Left renal cortex interstitium (tissue), 4 donors: ENCODE data around the gene HTRA1. TPM values are rescaled to one million over a fixed set of nuclear protein-coding genes. Genes with fewer than 3 reads are reported as not detected.

ENCODE experiments used
- DNase-seq, 4 donors: peaks; one replicate each; pipeline ENCODE4 v3.0.0-alpha.2; 2013; ENCODE audit warnings: low read depth in 4 of 4, low spot score in 2 of 4, missing footprints in 1 of 4
- polyA plus RNA-seq, 4 donors: library from polyadenylated mRNA; unstranded; fragments of 120-200 nt; gene quantifications; one replicate each; pipeline ENCODE4 v1.2.1, GENCODE V29; 2013; ENCODE audit not compliant: insufficient read length in 4 of 4

The HTRA1 gene
- polyA plus RNA-seq, 4 donors, result 149 to 198 (median 175) TPM

GRCh38 chr10:122493761-122494160 lies 32.4 kb downstream of the HTRA1 start:
- no peak for DNase-seq

- no peak for DNase-seq
Observed at GRCh38 chr10:122494173-122494820, 32.9 kb downstream of the HTRA1 start.

DNA sequence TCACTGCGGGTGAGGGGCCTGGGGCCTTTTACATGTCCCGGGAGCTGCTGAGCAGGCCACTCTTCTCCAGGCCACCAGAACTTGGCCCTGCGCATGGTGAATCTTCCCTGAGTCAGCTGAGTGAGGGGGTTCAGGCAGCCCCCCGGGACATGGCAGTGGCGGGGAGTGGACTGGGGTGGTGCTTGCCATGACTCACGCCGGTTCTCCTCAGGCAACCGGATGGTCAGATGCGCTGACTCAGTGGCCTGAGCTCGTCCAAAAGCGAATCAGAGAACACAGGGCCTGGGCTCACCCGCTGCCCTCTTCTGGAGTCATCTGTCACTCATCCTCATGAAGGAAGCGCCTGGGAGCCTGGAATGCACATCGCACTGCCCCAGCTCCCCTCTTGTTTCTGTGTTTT lies 33.5 kb downstream of the HTRA1 start:
- no peak for DNase-seq

DNA sequence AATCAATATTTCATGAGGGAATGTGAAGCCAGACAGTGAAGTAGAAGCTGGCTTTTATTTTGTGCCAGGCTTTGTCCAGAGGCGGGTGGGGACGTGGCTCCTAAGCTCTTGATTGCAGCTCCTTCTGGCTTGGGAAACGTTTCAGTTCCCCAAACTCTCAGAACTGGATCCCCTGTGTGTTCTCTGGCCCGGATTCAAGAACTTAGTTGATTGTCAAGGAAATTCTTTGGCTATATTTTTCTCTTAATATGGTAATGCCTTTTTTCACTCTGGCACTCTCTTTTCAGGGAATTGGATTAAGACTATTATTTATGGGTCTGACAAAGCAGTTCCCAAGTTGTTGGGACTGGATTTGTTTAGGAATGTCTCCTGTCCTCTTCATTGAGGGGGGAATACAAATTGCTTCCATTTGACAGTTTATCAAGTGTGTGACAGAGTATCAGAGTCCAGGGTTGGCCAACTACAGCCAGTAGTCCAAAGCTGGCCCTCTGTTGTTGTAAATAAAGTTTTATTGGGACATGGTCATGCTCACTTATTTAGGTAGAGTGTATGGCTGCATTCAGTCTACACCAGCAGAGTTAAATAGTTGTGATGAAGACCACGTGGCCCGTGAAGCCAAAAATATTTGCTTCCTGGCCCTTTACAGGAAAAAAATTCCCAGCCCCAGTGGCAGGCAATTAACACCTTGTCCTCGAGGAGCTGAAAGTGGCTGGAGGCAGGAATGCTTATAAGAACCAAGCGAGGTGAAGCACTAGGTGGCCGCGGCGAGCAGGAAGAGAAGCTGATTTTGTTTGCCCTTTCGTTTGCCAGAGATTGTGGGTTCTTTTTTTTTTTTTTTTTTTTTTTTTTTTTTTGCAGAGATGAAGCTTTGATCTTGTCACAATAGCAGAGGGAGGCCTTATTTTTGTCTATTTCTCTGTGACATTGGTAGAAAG lies 34.3 kb downstream of the HTRA1 start:
- no peak for DNase-seq

DNA sequence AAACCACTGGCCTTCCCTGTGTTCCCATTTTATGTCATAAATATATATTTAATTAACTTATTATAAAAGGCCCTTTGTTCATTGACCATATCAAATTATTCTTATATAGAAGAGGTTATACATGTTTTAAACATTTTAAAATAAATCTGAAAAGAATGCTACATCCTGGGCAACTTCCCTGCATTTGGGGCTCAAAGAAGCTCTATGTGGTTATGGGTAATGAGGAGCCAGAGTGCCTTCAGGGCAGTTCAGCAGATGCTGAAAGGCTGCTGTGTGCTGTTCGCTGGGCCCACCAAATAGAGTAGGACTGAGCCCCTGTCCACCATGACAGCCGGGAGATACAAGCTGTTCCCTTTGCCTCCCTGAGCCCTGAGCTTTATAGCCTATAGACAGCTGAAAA lies 35.9 kb downstream of the HTRA1 start:
- no peak for DNase-seq

DNA sequence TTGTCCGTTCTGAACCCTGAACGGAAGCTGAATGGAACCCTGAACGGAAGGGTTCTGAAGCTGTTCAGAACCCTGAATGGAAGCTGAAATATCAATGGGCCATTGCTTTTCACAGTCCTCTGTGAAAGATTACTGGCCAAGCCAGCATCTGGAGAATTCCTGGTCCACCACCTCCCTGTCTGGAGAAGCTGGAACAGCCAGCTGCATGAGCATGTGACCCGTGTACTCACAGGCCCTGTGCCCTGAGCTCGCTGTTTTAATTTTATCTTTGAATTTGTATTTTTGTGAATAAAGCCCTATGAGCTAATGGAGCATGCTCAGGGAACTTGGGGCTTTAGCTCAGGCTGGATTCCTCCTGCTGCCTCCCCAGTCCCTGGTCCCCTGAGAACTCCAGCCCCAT lies 37.2 kb downstream of the HTRA1 start:
- no peak for DNase-seq

GRCh38 chr10:122499012-122499411 lies 37.7 kb downstream of the HTRA1 start:
- no peak for DNase-seq

- DNase-seq, result no peak
Observed at GRCh38 chr10:122499491-122499941, 38.2 kb downstream of the HTRA1 start.

- DNase-seq, result no peak
Observed at GRCh38 chr10:122500194-122500593, 38.8 kb downstream of the HTRA1 start.

DNA sequence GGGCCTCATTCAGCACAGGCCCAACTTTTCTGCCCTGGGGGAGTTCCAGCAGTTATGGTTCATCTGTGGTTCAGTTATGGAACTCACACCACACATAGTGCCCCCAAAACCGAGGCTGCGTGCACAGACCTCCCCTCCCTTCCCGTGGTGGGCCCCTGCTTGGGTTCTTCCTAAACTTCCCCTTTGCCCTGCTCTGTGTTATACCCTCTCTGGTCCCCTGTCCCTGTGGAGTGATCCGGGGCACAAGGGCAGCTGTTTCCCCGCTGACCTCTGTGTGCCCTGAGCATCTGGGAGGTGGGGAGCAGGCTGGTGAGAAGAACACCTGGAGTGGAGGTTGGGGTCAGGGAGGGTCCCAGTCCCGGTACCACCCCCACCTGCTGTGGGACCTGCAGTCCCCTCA lies 39.4 kb downstream of the HTRA1 start:
- DNase-seq, result no peak

GRCh38 chr10:122503012-122503411 lies 41.7 kb downstream of the HTRA1 start:
- no peak for DNase-seq

- DNase-seq, result no peak
Observed at GRCh38 chr10:122503886-122504609, 42.7 kb downstream of the HTRA1 start.

DNA sequence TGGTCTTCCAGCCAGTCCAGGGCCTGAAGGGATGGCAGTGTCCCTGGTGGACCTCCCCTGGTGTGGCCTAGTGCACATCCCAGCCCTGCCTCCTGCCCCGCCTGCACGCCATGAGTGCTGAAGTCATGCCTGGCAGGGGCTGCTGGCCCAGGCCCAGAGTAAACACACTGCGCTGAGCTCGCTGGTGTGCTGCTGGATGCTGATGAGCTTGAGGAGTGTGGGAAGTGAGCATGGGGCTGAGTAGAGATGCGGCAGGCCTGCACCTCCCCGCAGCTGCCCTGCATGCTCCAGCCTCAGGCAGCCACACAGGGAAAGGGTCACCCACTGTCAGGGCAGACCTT lies 43.2 kb downstream of the HTRA1 start:
- DNase-seq, result no peak

DNA sequence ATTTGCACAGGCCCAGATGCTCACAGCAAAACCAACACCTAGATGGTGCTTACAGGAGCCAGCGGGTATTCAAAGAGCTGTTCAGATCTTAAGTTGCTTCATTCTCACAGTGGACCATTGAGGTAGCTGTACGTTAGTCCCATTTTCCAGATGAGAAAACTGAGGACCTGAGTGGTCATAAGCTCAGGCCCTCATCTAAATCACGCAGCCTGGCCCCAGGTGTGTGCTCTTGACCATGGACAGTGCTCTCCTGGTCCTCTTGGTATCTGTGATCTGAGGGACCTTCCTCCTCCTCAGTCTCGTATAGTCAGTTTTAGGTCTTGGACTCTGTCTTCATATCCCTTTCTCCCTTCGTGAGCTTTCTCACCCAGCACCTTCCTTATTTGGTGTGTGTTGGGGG lies 43.7 kb downstream of the HTRA1 start:
- no peak for DNase-seq

DNA sequence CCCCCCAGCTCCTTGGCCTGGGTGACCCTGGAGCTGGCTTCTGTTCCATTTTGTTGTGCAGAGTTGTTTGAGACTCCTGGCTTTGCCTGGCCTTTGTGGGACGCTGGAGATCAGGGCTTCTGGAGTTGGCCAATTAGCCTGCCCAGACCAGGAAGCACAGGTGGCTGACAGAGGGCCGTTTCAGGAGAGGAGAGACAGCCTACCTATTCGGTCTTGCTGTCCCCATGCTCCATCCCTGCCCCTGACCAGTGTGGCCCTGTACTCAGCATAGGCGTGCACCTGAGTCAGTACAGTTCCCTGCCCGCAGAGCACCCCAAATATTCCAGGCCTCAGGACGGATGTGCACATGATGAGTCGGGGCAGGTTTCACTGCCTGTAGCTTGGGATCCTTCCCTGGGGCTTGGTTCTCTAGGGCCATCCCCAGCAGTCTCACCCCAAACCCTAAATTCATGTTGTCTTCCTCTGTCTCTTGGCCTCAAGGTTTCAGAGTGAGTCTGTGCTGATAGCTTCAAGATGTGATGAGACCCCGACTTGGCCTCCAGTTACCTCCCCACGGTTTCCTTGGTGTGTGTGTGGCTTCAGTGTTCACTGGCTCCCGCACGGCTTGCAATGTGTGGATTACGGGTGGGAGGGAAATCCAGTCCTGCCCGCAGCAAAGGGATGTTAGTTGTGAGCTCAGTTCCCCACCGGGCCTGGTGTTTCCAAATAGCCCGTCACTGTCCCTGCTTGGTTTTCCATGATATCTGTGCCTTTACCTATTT lies 44.7 kb downstream of the HTRA1 start:
- DNase-seq, result no peak

GRCh38 chr10:122507616-122508015 lies 46.3 kb downstream of the HTRA1 start:
- no peak for DNase-seq

DNA sequence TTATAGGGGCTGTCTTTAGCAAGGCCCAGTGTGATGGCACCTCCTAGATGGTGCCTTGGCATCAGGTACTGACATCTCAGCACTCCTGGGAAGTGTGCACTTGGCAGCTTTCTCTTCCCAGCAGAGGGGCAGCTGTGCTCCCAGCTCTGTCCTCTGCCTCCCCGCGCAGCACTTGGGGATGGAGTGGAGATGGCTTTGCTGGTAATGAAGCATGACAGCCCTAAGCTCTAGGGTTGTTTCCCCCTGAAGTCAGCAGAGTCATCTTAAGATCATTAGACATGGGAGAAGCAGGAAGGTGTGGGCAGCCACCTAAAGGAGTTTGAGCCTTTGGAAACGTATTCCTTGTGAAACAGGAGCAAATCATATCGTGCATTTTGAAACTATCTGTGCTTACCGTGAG lies 46.7 kb downstream of the HTRA1 start:
- DNase-seq, result no peak

DNA sequence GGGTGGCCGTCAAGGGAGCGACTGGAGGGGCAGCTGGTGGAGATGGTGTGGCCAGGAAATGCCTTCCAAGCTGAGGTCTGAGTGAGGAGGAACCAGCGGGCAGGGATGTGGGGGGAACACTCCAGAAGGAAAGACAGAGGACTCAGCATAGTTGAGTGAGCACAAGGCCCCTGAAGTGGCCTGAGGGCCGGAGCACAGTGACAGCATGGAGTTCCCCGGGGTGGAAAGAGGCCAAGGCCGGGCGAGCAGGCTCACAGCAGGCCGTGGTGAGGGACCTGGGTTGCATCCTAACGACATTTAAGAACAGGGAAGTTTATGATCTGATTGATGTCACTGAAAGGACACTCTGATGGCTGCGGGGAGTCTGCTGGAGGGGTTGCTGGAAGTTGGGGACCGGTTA lies 48.0 kb downstream of the HTRA1 start:
- no peak for DNase-seq

DNA sequence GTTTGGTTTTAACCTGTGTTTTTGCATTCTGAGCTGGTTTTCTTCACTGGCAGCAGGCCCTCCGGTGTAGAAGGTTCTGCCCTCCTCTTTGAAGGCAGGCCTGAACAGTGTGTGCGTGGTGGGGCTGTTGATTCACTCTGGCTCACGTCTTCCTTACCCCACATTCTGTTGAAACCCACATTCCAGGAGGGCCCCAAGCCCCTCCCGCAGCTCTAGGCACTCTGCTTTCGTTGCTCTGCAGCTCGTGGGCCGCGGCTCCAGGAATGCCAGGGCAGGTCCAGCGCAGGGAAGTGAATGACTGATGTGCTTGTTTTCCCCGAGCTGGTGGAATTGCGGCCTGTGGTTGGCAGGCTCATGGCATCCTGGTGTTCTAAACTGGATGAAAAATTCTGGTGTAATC lies 49.0 kb downstream of the HTRA1 start:
- DNase-seq, result no peak

GRCh38 chr10:122510736-122511135 lies 49.4 kb downstream of the HTRA1 start:
- DNase-seq, result no peak

- DNase-seq, result no peak
Observed at GRCh38 chr10:122513053-122513452, 51.7 kb downstream of the HTRA1 start.
